Measurements from ENCODE around the gene XPA. TPM values are rescaled to one million over a fixed set of nuclear protein-coding genes. Genes with fewer than 3 reads are reported as not detected.

The XPA gene
- total RNA-seq, 4 donors from 2014 or later: 8.2 to 21.1 (median 15.0) TPM

DNA sequence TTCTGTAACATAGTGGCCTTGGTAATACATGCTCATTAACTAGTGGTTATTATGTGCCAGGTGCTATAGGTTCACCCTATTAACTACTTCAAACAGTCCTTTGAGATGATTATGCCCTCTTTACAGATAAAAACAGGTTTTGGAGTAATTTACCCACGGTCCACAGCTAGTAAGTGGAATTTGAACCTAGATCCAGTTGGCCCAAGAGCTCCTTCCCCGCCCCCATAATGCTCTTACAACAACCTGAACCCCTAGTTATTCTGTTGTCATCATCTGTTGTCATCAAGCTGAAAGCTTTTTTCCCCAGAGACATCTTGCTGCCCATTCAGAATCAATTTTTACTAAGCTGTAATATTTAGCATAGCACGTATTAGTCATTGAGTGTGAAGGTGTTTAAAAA lies 23.2 kb downstream of the XPA start:
- TF ChIP-seq EP300 (IDR thresholded peaks at IDR 0.05) (no peak), POLR2A (IDR thresholded peaks at IDR 0.05) (no peak), POLR2AphosphoS5 (IDR thresholded peaks at IDR 0.05) (no peak)
- TF ChIP-seq, protein P1, sequence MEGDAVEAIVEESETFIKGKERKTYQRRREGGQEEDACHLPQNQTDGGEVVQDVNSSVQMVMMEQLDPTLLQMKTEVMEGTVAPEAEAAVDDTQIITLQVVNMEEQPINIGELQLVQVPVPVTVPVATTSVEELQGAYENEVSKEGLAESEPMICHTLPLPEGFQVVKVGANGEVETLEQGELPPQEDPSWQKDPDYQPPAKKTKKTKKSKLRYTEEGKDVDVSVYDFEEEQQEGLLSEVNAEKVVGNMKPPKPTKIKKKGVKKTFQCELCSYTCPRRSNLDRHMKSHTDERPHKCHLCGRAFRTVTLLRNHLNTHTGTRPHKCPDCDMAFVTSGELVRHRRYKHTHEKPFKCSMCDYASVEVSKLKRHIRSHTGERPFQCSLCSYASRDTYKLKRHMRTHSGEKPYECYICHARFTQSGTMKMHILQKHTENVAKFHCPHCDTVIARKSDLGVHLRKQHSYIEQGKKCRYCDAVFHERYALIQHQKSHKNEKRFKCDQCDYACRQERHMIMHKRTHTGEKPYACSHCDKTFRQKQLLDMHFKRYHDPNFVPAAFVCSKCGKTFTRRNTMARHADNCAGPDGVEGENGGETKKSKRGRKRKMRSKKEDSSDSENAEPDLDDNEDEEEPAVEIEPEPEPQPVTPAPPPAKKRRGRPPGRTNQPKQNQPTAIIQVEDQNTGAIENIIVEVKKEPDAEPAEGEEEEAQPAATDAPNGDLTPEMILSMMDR (IDR thresholded peaks at IDR 0.05): no peak
- H3K4me1 ChIP-seq: no peaks in the 10 kb centered on the region
- H3K27me3 ChIP-seq: no peaks in the 10 kb centered on the region
- H3K9me3 ChIP-seq: no peaks in the 10 kb centered on the region
- H3K27ac ChIP-seq: no peak overlapping the region
- 64% methylated on average over 3 of the region's 3 CpGs for WGBS
- DNase-seq (ENCODE audit: low spot score in 2 of 2): no peak
- peaks cover 86% of the 10 kb centered on the region for H3K36me3 ChIP-seq
- H3K4me3 ChIP-seq: no peak overlapping the region

- H3K4me3 ChIP-seq: no peak overlapping the region
- WGBS: 94% methylated on average over 3 of the region's 3 CpGs
- no peak for DNase-seq (ENCODE audit: low spot score in 2 of 2)
- H3K27me3 ChIP-seq: no peaks in the 10 kb centered on the region
- no peaks in the 10 kb centered on the region for H3K4me1 ChIP-seq
- H3K27ac ChIP-seq: no peak overlapping the region
- no peak for TF ChIP-seq POLR2A (IDR thresholded peaks at IDR 0.05)
- TF ChIP-seq, protein P1 (IDR thresholded peaks at IDR 0.05): no peak
- TF ChIP-seq POLR2AphosphoS5 (IDR thresholded peaks at IDR 0.05): no peak
- TF ChIP-seq EP300 (IDR thresholded peaks at IDR 0.05): no peak
- peaks cover 94% of the 10 kb centered on the region for H3K36me3 ChIP-seq
- H3K9me3 ChIP-seq: no peaks in the 10 kb centered on the region
Measured at GRCh38 chr9:97672403-97672802, 24.7 kb downstream of the XPA start.

GRCh38 chr9:97670586-97670985 lies 26.6 kb downstream of the XPA start:
- Histone ChIP-seq H3K27ac (no peak overlapping the region), H3K9me3 (no peaks in the 10 kb centered on the region), H3K36me3 (peaks cover 99% of the 10 kb centered on the region), H3K27me3 (no peaks in the 10 kb centered on the region), H3K4me1 (no peaks in the 10 kb centered on the region), H3K4me3 (no peak overlapping the region)
- no peak for DNase-seq (ENCODE audit: low spot score in 2 of 2)
- 55% methylated on average over 3 of the region's 3 CpGs for WGBS
- TF ChIP-seq, protein P1 (IDR thresholded peaks at IDR 0.05): no peak
- no peak for TF ChIP-seq EP300 (IDR thresholded peaks at IDR 0.05)
- no peak for TF ChIP-seq POLR2A (IDR thresholded peaks at IDR 0.05)
- TF ChIP-seq POLR2AphosphoS5 (IDR thresholded peaks at IDR 0.05): no peak

DNA sequence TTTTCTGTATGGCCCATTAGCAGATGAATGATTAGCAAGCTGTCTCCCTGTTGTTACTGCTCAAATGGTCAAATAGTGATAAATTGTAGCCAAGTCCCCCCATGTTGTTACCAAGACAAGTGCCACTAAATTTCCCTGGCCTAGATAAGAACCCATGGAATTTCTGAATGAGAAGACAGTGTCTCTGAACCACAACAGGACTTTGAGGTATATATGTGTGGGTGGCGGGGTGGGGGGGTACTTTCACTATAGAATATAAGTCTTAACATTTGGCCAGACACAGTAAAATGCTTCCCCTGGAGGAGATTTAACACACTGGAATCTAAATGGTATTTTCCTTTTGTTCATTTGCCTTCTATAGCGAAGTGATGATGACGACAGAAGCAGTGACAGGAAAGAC lies 28.7 kb downstream of the XPA start:
- no peak for TF ChIP-seq POLR2AphosphoS5 (IDR thresholded peaks at IDR 0.05)
- no peak for TF ChIP-seq POLR2A (IDR thresholded peaks at IDR 0.05)
- no peak for TF ChIP-seq EP300 (IDR thresholded peaks at IDR 0.05)
- TF ChIP-seq, protein P1 (IDR thresholded peaks at IDR 0.05): no peak
- WGBS: 63% methylated on average over 3 of the region's 3 CpGs
- Histone ChIP-seq H3K9me3 (no peaks in the 10 kb centered on the region), H3K27me3 (no peaks in the 10 kb centered on the region), H3K36me3 (peaks cover 99% of the 10 kb centered on the region), H3K4me3 (no peak overlapping the region), H3K27ac (no peak overlapping the region), H3K4me1 (no peaks in the 10 kb centered on the region)
- DNase-seq (ENCODE audit: low spot score in 2 of 2): no peak

GRCh38 chr9:97666907-97667686 lies 30.0 kb downstream of the XPA start:
- no peak for TF ChIP-seq POLR2AphosphoS5 (IDR thresholded peaks at IDR 0.05)
- TF ChIP-seq, protein P1 (IDR thresholded peaks at IDR 0.05): no peak
- TF ChIP-seq POLR2A (IDR thresholded peaks at IDR 0.05): no peak
- TF ChIP-seq EP300 (IDR thresholded peaks at IDR 0.05): no peak
- WGBS: 81% methylated on average over 5 of the region's 5 CpGs
- H3K4me1 ChIP-seq: no peaks in the 10 kb centered on the region
- no peak for DNase-seq (ENCODE audit: low spot score in 2 of 2)
- peaks cover 99% of the 10 kb centered on the region for H3K36me3 ChIP-seq
- no peaks in the 10 kb centered on the region for H3K27me3 ChIP-seq
- H3K9me3 ChIP-seq: no peaks in the 10 kb centered on the region
- H3K27ac ChIP-seq: no peak overlapping the region
- H3K4me3 ChIP-seq: no peak overlapping the region
